Measurements from ENCODE around the gene SWAP70.
"Not testable (repeated sequence)": the region's sequence is repeated elsewhere in the genome, so short reads cannot be mapped to it uniquely, and the experiment has no call there.

Gene SWAP70

DNA sequence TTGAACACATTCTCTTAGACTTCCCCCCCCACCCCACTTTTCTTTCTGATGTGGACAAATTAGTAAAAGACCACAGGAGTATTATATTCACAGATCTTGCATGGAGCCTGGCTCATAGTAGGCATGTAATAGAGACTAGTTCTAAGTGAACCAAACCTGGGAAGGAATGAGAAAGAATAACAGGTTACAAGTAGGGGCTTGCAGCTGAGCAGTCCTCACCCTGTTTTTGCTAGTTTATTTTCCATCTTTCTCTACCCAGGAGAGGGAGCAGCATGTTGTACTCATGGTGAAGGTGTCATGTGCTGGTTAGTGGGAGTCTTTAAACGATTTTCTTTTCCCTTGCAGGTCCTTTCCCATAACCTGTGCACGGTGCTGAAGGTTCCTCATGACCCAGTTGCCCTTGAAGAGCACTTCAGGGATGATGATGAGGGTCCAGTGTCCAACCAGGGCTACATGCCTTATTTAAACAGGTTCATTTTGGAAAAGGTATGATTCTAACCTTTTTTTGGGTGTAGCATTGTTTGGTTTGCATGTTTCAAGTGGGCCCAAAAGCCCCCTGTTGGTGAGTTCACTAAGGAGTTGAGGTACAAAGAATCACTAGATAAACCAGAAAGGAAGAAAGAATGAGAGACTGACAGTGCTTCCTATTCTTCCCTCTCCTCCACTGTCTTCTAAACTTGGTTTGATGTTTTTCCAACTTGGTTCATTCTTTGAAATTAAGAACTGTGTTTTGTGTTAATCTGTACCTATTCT lies 30.1 kb downstream of the SWAP70 start:
- DNase-seq: no peak

DNA sequence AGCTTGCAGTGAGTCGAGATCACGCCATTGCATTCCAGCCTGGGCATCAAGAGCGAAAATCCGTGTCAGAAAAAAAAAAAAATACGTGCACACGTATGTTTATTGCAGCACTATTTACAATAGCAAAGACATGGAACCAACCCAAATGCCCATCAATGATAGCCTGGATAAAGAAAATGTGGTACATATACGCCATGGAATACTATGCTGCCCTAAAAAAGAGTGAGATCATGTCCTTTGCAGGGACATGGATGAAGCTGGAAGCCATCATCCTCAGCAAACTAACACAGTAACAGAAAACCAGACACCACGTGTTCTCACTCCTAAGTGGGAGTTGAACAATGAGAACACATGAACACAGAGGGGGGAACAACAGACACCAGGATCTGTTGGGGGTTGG lies 31.4 kb downstream of the SWAP70 start:
- DNase-seq: not testable (repeated sequence)

DNA sequence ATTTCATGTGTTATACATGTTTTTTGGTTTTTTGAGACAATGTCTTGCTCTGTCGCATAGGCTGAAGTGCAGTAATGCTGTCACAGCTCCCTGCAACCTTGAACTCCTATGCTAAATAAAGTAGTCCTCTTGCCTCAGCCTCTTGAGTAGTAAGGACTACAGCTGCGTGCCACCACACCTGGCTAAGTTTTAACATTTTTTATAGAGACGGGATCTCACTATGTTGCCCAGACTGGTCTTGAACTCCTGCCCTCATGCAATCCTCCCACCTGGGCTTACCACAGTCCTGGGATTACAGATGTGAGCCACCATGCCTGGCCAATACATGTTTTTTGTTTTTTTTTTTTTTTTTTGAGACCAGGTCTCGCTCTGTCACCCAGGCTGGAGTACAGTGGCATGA lies 33.9 kb downstream of the SWAP70 start:
- DNase-seq: no peak

DNA sequence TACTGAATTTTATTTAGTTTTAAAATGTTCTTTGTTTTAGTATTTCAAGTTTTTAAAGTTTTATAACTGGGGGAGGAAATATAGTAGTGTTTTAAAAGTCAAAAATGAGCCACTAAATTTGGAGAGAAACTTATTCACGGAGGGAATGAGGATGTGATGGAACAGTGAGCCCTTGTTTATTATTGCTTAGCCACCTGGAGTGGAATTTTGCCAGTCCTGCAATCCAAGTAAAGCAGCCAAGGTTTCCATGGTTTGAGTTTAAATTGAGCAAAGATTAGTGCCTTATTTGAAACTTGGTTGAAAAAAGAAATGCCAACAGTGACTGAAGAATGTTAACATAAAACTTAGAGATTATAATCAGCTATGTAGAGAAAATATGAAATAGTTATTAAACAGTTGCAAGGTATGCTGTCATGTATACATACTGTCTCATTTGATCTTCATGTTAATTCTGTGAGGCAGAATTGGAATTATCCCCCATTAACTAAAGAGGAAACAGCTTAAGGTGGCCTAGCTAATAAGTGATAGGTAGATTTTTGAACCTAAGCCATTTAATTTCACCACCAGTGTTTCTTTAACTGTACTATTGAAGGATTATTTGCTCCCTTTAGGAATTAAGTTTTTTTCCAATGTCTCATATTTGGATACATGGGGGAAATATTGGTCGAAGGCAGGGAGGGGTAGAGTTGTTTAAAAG lies 36.4 kb downstream of the SWAP70 start:
- DNase-seq: no peak

DNA sequence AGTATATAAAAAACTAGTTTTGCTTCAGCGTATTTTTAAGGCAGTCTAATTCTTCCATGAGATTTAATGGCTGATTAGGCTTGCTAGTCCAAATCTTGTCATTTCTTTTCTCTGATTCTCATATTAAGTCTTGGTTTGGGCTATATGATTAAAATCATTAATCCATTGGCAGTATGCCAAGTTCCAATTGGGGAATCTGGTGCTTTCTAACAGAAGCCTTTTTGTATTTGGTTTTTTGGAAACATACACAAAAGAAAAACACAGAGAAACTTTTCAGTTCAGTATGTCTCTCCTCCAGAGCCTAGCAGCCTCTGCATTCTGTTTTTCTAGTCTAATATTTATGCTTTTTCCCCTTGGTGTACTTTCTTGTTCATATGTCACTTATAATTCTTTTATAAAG lies 37.9 kb downstream of the SWAP70 start:
- no peak for DNase-seq

DNA sequence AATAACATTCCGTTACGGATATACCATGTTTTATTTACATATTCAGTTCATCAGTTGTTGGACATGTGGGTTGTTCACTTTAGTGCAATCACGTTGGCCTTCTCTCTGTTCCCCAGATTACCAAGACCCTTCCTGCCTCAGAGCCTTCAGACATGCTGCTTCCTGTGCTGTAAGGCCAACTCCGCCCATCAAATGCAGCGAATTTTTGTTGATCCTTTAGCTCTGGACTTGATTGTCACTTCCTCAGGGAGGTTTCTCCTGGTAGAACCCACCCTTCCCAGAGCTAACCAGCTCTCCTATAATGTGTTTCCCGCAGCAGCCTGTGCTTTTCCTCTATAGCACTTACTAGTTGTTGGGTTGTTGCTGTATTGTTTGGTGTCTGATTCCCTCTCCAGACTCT lies 39.4 kb downstream of the SWAP70 start:
- DNase-seq: no peak

DNA sequence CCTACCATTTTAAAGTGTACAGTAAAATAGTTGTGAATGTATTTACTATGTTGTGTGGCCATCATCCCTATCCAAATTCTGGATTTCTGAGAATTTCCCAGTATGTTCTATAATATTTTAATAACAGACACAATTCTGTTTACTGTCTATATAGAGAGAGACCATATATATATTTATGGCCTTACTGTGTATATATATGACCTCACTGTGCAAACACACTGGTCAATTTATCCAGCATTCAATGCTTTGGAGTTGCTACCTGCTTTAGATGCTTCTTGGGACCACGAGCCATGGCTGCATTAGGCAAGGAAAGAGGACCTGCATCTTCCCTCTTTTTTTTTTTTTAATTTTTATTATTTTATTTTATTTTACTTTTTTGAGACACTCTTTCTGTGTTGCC lies 40.2 kb downstream of the SWAP70 start:
- DNase-seq: no peak

DNA sequence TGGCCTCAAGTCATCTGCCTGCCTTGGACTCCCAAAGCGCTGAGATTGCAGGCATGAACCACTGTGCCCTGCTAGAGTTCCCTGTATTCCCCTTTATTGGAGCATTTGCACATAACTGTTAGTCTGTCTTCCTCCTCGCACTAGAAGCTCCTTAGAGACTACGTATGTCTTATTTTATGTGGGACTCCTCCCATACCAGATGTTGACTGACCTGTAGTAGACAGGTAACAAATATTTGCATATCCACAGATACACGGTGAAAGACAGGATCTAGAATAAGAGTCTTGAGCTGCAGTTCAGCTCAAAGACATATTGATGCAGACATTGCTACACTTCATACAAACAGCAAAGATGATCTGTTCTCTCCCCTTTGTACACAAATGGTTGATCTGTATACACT lies 40.7 kb downstream of the SWAP70 start:
- DNase-seq: no peak

DNA sequence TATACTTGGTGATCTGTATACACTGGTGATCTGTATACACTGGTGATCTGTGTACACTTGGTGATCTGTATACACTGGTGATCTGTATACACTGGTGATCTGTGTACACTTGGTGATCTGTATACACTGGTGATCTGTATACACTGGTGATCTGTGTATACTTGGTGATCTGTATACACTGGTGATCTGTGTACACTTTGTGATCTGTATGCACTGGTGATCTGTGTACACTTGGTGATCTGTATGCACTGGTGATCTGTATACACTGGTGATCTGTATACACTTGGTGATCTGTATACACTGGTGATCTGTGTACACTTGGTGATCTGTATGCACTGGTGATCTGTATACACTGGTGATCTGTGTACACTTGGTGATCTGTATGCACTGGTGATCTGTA lies 41.5 kb downstream of the SWAP70 start:
- not testable (repeated sequence) for DNase-seq

DNA sequence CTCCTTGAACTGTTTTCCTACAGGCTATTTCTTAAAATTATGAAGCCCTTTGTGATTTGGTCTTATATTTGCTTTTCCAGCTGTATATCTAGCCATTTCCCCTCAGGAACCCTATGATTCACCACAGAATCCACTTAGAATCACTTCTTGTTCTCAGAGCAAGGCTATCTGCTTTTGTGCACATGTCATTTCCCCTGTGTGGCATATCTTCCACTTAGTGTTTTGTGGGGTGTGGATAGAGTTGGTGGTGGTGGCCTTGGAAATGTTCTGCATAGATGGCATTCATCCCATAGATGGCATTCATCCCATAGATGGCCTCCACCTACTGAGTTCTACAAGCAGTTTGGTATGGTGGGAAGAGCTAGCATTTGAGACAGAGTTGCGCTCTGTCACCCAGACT lies 44.7 kb downstream of the SWAP70 start:
- DNase-seq: no peak

DNA sequence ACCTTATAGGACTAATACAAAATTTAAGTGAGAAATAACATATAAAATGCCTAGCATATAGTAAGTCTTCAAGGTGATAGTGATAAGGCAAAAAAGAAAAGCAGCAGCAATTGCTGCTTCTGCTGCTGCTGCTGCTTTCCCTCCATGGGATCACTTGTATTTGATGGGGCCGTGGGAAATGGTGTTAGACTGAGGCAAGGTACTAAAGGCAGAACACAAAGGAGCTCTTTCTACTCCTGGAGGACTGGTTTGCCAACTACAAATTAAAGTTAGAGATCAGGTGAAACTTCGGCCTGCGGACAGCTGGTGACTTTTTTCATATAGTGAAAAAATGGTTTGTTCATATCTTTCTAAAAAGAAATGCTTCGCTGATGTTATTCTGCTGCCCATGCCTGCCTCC lies 46.3 kb downstream of the SWAP70 start:
- no peak for DNase-seq

DNA sequence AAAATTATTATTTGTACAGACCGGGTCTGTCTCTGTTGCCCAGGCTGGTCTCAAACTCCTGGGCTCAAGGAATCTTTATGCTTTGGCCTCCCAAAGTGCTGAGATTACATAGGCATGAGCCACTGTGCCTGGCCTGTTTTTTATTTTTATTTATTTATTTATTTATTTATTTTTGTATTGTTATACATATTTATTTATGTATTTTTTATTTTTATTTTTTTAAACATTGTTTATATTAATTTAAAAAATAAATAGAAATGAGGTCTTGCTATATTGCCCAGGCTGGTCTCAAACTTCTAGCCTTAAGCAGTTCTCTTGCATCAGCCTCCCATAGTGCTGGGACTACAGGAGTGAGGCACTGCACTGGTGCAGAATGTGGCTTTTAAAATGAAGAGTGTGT lies 47.0 kb downstream of the SWAP70 start:
- DNase-seq: no peak

DNA sequence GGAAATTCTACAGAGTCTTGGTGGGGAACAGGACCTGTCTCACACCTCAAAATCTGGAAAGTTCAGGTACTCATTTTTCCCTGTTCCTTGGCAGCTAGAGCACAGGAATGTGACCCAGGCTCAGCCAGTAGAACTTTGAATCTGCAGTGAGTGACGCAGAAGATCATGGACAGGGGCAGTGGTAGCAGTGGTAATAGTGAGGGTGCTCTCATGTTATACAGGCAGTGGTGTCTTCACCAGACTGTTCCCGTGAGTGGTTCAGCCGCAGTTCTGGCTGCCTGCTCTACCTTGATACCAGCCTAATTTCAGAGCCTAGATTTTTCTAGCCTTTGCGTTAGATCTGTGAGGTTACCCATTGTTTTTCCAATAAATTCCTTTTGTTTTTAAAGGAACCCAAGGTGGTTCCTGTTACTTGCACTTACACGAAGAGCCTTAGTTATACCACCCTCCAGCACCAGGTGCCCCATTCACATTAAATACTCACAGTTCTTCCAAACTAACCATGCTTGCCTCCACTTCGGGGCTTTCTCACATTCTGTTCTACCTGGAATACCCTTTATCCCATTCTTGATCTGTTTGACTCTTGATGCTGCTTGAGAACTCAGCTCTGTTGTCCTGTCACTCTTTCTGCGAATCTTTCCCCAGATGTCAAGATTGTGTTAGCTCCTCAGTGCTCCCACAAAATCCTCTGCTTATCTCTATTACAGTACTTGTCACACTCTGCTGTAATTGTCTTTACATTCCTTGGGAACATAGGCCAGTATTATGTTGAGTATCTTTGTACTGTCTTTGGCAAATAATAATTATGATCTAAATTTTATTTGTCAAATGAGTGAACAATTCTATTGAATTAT lies 47.8 kb downstream of the SWAP70 start:
- no peak for DNase-seq

DNA sequence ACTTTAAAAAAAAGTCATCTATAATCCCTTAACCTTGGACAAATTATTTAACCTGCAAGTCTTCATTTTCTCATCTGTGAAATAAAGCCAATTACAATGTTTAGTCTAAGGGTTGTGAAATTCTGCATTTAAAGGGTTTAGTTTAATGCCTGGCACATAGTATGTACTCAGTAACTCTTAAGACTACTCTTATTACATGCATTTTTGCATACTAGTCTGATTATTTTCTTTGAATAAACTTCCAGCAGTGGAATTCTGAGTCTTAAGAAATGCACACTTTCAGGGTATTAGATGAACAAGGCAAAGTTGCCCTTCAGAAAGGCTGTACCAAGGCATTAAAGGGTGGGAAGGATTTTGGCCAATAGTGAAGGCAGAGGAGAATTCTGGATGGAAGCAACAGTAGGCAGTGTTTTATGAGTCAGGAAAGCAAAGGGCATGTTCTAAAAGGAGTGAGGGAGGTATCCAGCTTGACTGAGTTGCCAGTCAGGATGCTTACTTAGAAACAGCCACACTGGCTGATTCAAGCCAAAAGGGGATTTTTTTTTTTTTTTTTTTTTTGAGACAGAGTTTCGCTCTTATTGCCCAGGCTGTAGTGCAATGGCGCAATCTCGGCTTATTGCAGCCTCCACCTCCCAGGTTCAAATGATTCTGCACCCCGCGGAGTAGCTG lies 50.5 kb downstream of the SWAP70 start:
- DNase-seq: no peak

DNA sequence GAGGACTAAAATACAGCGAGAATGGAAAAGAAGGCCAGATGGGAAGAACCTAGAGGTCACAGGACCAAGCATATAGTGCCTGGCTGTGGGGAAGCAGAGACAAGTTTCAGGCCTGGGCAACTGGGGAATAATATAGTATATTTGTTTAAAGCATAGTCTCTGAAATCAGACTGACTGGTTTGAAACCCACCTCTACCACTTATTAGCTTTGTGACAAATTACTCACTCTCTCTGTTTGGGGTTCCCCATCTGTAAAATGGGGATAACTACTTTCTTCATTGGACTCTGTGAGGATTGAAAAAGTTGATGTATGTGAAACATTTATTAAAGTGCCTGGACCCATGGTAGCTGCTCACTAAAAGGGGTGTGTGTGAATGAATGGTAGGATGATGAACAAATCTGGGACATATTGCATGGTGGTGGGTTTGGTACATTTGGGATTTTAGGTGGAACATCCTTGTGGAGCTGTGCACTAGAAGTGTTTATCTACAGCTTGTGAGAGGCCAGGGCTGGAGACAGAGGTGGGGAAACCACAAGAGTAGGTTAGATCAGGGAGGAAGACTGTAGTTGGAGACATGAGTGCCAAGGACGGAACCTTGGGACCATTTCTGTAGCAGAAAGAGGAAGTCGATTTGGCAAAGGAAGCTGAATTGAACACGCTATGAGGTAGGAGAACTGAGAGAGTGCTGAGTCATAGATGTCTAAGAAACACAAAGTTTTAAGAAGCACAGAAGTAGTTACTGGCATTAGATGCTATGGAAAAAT lies 52.6 kb downstream of the SWAP70 start:
- no peak for DNase-seq

DNA sequence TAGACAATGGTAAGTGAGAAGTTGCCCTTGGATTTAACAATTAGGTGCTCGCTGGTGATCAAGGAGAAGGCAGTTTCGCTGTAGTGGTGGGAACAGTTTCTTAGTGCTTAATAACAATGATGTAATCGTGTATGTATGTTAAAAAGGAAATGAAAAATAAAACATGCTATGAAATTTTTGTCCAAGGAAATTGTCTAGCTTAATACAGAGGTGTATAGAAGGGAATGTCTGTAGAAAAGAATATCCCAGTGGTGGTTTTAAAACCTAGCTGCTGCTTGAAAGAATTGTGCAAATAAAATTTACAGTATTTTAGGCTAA lies 53.1 kb downstream of the SWAP70 start:
- no peak for DNase-seq

DNA sequence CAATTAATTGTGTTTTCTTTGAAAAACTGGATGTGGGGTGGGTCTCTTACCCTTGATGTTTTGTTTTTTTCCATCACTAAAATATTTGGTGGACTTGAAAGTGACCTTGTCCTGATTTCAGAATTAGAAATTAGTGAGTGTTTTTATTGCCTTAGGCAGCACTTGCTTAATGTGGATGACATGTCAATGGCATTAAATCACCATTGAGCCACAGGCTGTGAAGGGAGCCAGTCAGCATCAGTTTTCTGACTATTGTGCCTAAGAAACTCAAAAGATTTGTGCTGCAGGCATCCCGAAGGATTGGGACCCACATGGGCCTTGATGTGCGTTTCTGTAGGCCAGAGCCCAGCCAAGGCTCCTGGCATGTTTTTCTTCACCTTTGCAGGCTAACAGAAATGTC lies 53.8 kb downstream of the SWAP70 start:
- DNase-seq: no peak

DNA sequence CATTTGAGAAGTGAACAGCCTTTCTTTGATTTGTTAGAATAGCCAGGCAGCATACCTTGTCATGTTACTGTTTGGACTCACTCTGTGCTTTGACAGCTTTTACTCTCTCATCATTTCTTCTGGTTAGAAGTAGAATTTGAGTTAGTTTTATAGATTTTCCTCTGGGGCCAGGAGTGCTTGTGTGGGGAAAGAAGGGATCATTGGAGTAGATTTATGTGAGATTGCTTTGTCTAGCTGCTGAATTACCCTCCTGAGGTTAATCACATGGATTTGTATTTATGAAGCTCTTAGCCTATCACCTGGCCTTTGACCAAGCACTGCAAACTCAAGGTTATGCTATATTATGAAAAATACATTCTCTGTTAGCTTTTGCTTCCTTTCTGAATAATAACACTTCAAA lies 54.3 kb downstream of the SWAP70 start:
- DNase-seq: no peak

DNA sequence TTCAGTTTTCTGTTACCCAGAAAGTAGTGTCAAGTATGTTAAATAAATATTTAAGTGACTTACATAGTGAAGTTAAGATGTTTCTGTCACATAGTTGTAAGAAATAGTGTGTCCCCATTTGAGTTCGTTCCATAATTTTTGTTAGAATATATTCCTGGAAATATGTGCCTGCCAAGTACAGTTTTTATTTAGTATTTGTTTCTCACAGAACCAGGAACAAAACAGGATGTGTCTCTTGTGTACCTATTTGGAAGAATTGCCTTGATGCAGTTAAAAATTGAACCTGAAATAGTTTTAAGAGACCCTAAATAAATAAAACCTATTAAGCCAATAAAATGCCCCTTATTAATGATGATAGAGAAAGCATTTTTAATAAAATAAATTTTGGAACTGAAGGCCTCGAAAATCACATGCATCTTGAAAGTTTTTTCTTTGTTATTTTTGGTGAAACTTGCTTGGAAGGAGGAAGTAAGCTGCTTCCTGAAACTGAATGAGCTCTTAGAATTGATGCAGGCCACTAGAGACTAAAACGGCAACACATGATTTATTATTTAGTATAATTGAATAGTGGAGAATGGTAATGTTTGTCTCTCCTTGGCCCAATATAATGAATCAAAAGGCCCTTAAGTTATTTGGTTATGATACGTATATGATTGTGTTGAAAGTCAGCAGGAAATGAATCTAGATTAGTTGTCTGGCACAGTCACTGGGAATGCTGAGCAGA lies 55.9 kb downstream of the SWAP70 start:
- DNase-seq: no peak

DNA sequence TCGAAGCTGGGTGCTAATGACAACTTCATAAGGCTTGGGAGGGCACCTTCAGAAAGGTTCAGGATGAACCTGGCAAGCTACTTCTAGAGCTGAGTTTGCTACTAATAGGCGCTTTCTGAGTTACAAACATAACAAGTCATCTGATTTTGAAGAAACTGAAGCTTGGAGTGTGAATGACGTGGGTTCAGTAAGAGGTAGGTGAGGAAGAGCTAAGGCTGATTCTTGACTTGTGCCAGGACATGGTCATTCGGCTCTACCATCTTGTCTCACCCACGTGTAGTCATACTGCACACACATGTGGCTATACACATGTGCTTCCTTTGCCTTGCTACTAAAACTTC lies 56.4 kb downstream of the SWAP70 start:
- DNase-seq: no peak

DNA sequence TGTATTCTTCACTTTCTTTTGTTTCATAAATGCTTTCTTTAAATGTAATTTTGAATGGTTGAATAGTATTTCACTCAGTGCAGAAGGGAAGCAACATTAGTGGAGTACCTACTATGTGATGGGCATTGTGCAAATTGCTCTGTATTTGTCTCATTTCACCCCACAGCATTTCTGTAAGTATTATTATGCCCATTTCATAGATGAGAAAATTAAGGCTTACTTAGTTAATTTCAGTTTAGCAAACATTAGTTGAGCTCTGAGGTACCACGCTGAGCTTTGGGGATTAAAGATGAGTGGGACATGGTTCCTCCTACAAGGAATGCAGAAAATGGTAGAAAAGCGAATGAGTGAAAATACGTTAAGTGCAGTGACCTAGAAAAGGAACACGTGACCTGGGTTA lies 58.1 kb downstream of the SWAP70 start:
- no peak for DNase-seq

DNA sequence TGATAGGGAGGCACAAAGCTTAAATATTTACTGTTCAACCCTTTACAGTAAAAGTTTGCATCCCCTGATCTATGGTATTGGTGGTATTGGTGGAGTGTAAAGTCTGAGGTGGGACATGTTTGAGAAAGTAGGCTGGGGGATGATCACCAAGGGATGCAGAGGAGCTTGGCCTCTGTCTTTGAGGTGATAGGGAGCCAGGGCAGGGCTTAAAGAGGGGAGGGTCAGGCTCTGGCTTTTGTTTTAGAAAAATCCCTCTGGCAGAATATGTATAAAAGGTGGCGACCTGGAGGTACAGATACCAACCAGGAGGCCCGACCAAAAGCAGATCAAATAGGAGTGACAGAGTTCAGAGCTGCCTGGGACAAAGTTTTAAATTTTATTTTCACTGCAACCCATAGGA lies 59.0 kb downstream of the SWAP70 start:
- no peak for DNase-seq

All from stimulated activated CD4-positive, alpha-beta T cell treated with anti-CD3 and anti-CD28 coated beads, Interleukin-12 subunit alpha, Interleukin-12 subunit beta, amount 100 ng/mL, for 4 hours (primary cell).